ENCODE data around the gene APC.

Gene APC

DNA sequence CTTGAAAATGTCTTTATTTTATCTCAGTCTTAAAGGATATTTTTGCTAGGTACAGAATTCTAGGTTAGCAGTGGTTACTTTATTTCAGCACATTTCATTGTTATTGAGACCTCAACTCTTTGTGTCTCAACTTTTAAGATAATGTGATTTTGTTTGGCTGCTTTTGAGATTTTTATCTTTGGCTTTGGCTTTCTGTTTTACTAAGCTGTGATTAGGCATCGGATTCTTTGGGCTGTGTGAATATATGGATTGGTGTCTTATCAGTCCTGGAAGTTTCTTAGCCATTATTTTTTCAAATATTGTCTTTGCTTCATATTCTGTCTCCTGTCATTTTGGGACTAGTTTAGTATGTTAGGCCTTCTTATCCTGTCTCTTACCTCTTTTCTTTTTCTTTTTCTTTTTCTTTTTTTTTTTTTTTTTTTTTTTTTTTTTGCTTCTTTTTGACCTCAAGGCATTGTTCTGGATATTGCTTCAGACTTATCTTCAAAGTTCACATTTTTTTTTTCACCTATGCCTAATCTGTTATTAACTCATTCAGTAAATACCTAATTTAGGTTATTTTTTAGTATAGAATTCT is 20.1 kb upstream of the APC start:
- DNase-seq = no peak

DNA sequence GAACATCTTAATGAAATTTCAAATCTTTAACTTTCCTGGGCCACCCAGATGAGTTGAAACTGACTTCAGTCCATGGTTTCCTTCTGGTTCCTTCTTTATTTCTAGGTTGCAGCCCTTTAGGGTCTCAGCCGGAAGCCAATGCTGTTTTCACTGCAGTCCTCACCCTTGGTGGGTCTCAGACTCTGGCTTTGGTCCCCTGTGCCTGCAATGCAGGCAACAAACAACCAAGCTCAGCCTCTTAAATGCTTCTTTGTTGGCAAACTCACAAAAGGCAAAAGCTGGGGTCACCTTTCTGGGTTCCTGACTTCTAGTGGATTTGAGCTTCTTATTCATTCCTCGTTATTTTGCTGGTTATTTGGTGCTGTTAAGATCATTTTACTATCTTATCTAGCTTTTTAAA is 19.3 kb upstream of the APC start:
- no peak for DNase-seq

- DNase-seq = no peak
Observed at GRCh38 chr5:112720576-112720975, 17.1 kb upstream of the APC start.

- DNase-seq = no peak
Observed at GRCh38 chr5:112724901-112725300, 12.8 kb upstream of the APC start.

- DNase-seq = no peak
Observed at GRCh38 chr5:112729630-112730029, 8.1 kb upstream of the APC start.

DNA sequence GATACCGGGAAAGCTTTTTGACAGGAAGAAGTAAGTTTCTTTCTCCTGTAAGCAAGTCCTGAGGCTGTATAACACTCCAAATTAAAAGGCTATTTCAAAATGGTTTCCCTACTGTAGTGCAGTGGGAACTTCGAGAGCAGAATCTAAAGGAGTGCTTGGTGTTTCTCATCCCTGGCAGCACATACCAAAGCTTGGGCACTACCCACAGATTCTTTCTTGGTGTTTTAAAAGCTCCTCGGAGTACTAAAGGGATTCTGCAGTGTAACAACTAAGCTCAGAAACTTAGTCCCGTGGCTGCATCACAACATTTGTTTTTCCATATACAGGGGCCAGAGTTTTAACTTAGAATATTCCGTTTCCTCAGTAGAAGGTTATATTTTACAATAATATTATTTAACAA is 5.6 kb upstream of the APC start:
- no peak for DNase-seq

DNA sequence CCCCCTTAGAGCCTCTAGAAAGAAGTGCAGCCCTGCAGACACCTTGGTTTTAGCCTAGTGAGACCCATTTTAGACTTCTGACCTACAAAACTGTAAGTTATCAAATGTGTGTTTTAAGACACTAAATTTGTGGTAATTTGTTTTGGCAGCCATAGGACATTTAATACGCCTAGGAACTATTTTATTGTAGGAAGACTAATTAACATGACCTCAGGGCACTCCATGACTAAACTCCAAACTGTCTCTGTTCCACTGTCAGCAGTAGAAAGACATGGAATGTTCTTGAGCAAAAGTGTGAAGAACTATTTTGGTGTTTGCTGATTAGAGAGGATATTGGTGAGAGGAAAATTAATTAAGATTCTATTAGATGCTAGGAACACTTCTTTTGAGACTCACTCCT is 4.1 kb upstream of the APC start:
- no peak for DNase-seq

DNA sequence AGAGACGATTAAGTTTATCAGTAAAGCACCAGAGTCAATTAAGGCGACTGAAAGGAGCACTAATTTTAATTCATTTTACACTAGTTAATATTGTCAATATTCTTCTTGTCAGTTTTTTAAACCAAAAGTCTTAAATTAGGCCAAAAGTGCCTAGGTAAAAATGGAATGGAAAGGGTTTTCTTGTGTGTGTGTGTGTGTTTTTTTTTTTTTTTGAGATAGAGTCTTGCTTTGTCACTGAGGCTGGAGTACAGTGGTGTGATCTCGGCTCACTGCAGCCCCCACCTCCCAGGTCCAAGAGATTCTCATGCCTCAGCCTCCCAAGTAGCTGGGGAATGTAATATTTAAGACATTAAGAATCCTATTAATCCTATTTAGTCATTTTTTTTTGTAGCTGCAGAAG is 3.1 kb upstream of the APC start:
- no peak for DNase-seq

- DNase-seq = no peak
Observed at GRCh38 chr5:112735702-112736101, 2.0 kb upstream of the APC start.

- DNase-seq = no peak
Observed at GRCh38 chr5:112737070-112737462, 619 bp upstream of the APC start.

DNA sequence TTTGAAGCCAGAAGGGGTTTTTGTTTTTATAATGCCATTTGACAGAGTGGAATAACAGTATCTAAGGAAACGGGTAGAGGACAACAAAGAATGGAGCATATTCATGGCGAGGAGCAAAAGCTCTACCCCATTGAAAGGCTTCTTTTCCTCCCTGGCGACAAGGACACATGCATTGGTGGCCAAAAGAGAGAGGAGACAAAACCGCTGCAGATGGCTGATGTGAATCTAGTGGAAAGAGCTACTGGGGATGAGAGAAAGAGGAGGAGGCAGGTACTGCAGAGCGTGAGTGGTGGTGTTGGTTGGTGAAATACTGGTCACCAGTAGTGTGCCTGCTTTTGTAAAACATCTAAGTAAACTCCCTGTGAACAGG is 491 bp downstream of the APC start:
- DNase-seq = no peak

DNA sequence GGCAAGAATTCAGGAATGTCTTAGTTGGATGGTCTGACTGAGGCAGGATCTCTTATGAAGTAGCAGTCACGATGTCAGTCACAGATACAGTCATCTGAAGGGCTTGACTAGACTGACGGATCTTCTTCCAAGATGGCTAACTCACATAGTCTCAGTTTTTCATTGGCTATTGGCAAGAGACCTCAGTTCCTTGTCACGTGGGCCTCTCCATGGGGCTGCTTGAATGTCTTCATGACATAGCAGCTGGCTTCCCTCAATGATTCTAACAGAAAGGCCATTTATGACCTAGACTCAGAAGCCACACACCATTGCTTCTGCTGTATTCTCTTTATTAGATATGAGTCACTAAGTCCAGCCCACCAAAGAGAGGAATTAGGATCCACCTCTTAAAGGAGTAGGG is 4.7 kb downstream of the APC start:
- no peak for DNase-seq

DNA sequence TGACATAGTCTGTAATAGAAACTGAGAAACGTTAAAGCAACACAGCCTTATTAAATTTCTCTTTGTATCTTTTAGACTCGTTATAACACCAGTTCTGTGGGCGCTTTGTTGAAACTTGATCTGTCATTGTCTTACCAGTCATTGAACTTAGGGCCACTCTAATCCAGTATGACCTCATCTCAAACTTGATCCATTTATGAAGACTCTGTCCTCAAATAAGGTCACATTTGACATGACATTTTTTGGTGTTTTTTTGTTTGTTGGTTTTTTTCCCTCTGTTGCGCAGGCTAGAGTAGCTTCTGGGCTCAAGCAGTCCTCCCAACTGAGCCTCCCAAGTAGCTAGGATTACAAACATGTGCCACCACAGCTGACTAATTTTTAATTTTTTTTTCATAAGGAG is 5.9 kb downstream of the APC start:
- DNase-seq = no peak

DNA sequence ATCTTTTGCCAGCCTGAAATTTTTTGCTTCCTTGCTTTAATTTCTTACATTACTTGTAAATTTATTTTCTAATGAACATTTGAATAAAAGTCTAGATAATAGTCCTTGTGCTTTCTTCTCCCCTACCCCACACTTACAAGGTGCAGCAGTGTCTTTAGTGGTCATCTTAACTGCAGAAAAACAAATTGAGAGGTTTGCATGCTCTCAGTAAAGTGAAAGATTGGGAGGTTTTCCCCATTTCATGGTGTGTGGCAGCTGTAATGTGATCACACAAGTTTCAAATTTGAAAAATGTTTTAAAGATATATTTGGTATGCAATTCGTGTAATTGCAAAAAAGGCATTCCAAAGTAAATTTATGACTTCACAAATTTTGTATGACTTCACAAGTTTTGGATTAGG is 14.7 kb downstream of the APC start:
- DNase-seq = no peak

GRCh38 chr5:112755703-112756102 is 18.0 kb downstream of the APC start:
- no peak for DNase-seq

GRCh38 chr5:112757468-112758208 is 20.0 kb downstream of the APC start:
- no peak for DNase-seq

DNA sequence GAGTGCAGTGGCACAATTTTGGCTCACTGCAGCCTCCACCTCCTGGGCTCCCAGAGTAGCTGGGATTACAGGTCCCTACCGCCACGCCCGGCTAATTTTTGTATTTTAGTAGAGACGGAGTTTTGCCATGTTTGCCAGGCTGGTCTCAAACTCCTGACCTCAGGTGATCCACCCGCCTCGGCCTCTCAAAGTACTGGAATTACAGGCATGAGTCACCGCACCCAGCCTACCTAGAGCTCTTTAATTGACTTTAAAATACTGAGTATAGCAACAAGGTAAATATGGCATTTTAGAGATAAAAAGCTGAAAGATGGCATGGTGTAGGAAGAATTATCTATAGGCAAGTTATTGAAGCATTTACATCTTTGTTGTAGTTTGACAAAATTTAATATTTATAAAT is 21.0 kb downstream of the APC start:
- DNase-seq = no peak

DNA sequence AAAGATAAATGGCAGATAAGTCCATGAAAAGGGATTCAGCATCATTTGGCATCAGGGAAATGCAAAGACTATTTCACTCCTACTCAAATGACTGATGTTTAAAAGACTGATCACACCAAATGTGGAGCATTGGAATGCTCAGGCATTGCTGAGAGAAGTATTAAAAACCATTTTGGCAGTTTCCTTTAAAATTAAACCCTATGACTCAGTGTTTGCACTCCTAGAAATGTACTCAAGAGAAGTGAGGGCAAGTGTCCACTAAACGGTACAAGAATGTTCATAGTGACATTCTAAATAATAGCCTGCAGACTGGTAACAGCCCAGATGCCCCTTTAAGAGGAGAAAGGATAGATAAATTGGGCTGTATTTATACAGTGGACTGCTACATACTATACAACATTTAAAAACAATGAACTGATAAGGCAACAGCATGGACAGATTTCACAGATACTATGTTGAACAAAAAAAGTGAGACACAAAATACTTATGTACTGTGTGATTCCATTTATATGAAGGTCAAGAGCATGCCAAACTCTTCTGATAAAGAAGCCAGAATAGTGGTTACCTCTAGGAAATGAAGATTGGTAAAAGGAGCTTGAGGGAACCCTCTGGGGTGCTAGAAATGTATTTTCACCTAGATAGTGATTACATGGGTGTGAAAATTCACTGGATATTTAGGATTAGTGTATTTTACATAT is 24.6 kb downstream of the APC start:
- DNase-seq = no peak

GRCh38 chr5:112763165-112763564 is 25.5 kb downstream of the APC start:
- DNase-seq = no peak

GRCh38 chr5:112772124-112772523 is 34.4 kb downstream of the APC start:
- DNase-seq = no peak

DNA sequence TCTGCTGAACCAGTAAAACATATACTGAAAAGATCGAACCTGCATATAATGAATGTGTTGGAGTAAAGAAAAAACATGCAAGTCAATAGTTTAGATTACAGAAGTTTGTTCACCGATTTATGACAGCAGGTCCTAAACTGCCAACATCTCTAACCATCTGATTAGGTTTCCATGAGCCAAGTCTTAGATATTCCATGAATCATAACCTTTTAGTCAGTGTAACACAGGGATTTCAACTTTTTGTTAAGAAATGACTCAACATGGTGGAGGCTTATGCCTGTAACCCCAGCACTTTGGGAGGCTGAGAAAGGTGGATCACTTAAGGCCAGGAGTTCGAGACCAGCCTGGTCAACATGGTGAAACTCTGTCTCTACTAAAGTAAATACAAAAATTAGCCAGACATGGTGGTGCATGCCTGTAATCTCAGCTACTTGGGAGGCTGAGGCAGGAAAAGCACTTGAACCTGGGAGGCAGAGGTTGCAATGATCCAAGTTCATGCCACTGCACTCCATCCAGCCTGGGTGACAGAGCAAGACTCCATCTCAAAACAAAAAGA is 38.7 kb downstream of the APC start:
- no peak for DNase-seq

DNA sequence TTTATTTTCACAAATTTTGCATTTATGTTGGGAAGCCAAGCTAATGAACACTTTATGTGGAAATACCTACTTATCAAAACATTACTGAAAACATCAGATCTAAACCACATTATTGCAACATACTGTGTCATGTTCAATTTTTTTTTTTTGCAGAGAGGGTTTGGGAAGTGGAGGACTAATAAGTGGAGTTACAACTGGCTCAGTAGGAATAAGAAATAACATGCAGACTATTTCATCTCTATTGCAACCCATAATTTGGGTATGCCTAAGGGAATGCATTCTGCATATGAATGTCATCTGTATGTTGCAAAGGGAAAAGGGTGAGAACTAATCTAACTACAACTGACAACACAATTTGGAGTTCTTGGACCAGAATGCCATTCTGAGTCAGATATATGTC is 41.8 kb downstream of the APC start:
- no peak for DNase-seq

DNA sequence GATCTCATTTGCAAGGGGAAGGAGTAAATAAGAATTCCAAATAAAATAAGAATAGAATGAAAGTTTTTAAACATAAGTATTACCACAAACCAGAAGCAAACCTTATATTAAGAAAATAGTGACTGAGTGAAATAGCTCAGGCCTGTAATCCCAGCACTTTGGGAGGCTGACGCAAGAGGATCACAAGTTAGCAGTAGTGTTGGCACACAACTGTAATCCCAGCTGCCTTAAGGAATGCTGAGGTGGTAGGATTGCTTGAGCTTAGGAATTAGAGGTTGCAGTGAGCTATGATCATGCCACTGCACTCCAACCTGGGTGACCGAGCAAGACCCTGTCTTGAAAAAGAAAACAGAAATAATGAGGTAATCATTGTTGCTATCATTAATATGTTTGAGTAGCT is 47.0 kb downstream of the APC start:
- DNase-seq = no peak

- DNase-seq = no peak
Observed at GRCh38 chr5:112787261-112787660, 49.6 kb downstream of the APC start.

All from activated effector memory CD4-positive, alpha-beta T cell treated with Interleukin-2 at 50 U/mL for 16 hours (primary cell).